NOMO-1 treated with DMSO at 0.1 percent for 48 hours (cell line): ENCODE measurements around the gene ZNF582.

Source experiments
- DNase-seq: peaks from one replicate; lab custom pipeline; 2025; ENCODE audit not compliant: unreplicated experiment; lab: John Stamatoyannopoulos, UW

ZNF582 gene

GRCh38 chr19:56393119-56394012 is at the start of gene ZNF582:
Gene ZNF582 (minus strand): TSS chr19:56393534. CDS start chr19:56391752, 1,782 bp downstream.
- peak; percentile 81 for DNase-seq

GRCh38 chr19:56441206-56441792 is 48.0 kb upstream of the ZNF582 start:
- no peak for DNase-seq

- no peak for DNase-seq
Measured at GRCh38 chr19:56423985-56424353, 30.6 kb upstream of the ZNF582 start.

GRCh38 chr19:56423276-56423984 is 30.1 kb upstream of the ZNF582 start:
- DNase-seq = no peak

- no peak for DNase-seq
Measured at GRCh38 chr19:56405062-56405461, 11.7 kb upstream of the ZNF582 start.

- DNase-seq = no peak
Measured at GRCh38 chr19:56404705-56405056, 11.3 kb upstream of the ZNF582 start.

GRCh38 chr19:56403764-56404704 is 10.7 kb upstream of the ZNF582 start, which contains the start of gene ZNF583:
Gene ZNF583 (plus strand): TSS chr19:56404332. CDS start chr19:56407115, 2,783 bp downstream.
- DNase-seq = peak; percentile 80

- DNase-seq = no peak
Measured at GRCh38 chr19:56403261-56403660, 9.9 kb upstream of the ZNF582 start.

GRCh38 chr19:56400485-56400884 is 7.2 kb upstream of the ZNF582 start:
- no peak for DNase-seq

- DNase-seq = no peak
Measured at GRCh38 chr19:56398809-56399208, 5.5 kb upstream of the ZNF582 start.

- DNase-seq = no peak
Measured at GRCh38 chr19:56383826-56384605, 9.3 kb downstream of the ZNF582 start.

GRCh38 chr19:56377105-56377924 is 16.0 kb downstream of the ZNF582 start:
- no peak for DNase-seq

GRCh38 chr19:56372281-56372680 is 21.1 kb downstream of the ZNF582 start:
- no peak for DNase-seq

- no peak for DNase-seq
Measured at GRCh38 chr19:56369886-56370676, 23.3 kb downstream of the ZNF582 start.

GRCh38 chr19:56367829-56368711 is 25.3 kb downstream of the ZNF582 start:
- no peak for DNase-seq

GRCh38 chr19:56360841-56361240 is 32.5 kb downstream of the ZNF582 start:
- DNase-seq = no peak

- DNase-seq = no peak
Measured at GRCh38 chr19:56356944-56357343, 36.4 kb downstream of the ZNF582 start.
